ENCODE results near the gene DBT. TPM values are rescaled to one million over a fixed set of nuclear protein-coding genes. Genes with fewer than 3 reads are reported as not detected.

The DBT gene
- total RNA-seq, 1 donor from 2014 or later: 2.3 TPM

DNA sequence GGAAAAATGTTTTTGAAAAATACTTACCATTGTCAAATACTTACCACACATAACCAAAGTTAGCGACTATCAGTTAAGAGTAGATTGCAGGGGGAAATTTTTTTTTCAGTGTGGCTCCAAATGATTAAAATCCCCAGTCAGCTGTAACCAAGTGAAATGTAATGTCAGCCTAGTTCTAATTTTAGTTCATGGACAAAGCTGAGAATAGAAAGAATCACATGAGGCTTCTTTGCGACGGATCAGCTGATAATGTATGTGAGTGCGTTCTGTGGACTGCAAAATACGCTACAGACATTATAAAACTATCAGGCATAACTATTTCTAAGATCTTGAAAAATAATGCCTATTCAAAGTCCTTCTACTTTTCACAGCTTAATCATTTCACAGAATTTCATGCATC, 71.5 kb downstream of the DBT start, which contains the start of gene LRRC39:
LRRC39 (minus strand) TSS at position 166 of the 400 bp plus-strand sequence. CDS start 9,740 bp downstream, outside the sequence.
- Histone ChIP-seq H3K4me3 (no peak within 1 kb of the TSS), H3K27me3 (no peaks in the 10 kb centered on the region), H3K36me3 (no peaks in the 10 kb centered on the region), H3K9me3 (no peaks in the 10 kb centered on the region), H3K27ac (no peak within 1 kb of the TSS), H3K4me1 (no peaks in the 10 kb centered on the region)
- DNase-seq (ENCODE audit: low spot score in 2 of 2): no peak
- no peak for TF ChIP-seq CTCF (IDR thresholded peaks at IDR 0.05)
- intact Hi-C loops (cut with DNase I): no loop called here

DNA sequence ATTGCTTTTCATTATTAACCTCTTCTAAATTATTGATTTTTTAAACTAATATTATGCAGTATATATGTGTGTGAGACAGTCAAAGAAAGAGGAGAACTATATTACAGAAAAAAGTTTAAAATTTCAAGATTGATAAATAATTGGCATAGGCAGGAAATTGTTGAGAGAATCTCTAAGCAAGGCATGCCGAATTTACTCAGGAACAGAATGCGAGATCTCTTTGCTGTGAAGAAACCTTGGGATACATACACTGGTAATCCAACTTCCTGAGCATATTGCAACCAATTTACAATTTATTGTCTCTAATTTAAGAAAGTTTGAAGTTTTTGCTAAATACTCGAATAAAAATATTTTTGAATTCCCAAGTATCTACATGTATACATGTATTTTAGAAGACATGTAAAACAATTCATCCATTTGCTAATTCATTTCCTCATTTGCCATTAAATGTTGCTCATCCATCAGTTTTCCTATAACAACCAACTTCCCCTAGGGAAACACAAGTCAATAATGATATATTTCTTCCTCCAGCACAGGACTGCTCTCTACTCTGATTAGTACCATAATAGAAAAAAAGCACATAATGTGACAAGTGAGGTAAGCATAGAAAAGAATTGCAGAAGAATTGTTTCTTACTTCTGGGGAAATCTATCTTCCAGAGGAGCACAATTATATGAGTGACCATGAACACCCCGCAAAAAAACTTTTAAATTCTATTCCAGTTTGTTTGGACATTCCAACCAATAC, 72.2 kb downstream of the DBT start:
- no peak for DNase-seq (ENCODE audit: low spot score in 2 of 2)
- H3K4me3 ChIP-seq: no peak overlapping the region
- H3K9me3 ChIP-seq: no peaks in the 10 kb centered on the region
- H3K27me3 ChIP-seq: no peaks in the 10 kb centered on the region
- no peak for TF ChIP-seq CTCF (IDR thresholded peaks at IDR 0.05)
- H3K36me3 ChIP-seq: no peaks in the 10 kb centered on the region
- no peak overlapping the region for H3K27ac ChIP-seq
- no peaks in the 10 kb centered on the region for H3K4me1 ChIP-seq
- intact Hi-C loops (cut with DNase I): no loop called here

DNA sequence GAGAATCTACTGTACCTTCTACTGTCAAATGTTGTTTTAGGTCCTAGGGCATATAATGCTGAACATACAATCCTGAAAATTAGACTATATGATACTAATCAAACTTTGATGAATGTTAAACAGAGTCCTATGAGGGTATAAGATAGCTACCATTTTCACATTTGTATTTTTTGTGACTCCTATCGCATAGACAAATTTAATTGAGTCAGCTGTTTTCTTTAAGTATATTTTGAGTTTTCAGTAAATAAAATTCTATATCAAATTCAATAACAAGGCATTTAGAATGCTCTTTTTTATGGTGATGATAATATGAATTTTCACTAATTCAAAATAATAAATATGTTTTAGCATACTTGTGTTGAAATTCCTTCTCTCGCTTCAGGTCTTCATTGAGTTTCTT, 81.6 kb downstream of the DBT start:
- no peaks in the 10 kb centered on the region for H3K4me1 ChIP-seq
- no peaks in the 10 kb centered on the region for H3K9me3 ChIP-seq
- no peak overlapping the region for H3K4me3 ChIP-seq
- H3K27ac ChIP-seq: no peak overlapping the region
- H3K27me3 ChIP-seq: no peaks in the 10 kb centered on the region
- TF ChIP-seq CTCF (IDR thresholded peaks at IDR 0.05): no peak
- intact Hi-C loops (cut with DNase I): no loop called here
- no peaks in the 10 kb centered on the region for H3K36me3 ChIP-seq
- DNase-seq (ENCODE audit: low spot score in 2 of 2): no peak

DNA sequence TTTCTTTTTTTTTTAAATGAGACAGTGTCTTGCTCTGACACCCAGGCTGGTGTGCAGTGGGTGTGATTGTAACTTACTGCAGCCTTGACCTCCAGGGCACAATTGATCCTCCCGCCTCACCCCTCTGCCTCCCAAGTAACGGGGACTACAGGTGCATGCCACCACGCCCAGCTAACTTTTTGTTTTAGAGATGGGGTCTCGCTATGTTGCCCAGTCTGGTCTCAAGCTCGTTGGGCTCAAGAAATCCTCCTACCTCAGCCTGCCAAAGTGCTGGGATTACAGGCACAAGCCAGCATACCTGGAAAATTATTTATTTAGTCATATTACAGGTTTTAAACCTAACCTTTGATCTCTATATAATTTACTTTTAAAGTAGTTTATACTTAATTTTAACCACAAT, 84.9 kb downstream of the DBT start:
- Histone ChIP-seq H3K4me1 (no peaks in the 10 kb centered on the region), H3K27ac (no peak overlapping the region), H3K27me3 (no peaks in the 10 kb centered on the region), H3K9me3 (no peaks in the 10 kb centered on the region), H3K4me3 (no peak overlapping the region), H3K36me3 (no peaks in the 10 kb centered on the region)
- intact Hi-C loops (cut with DNase I): no loop called here
- no peak for DNase-seq (ENCODE audit: low spot score in 2 of 2)
- TF ChIP-seq CTCF (IDR thresholded peaks at IDR 0.05): no peak

- no peak overlapping the region for H3K27ac ChIP-seq
- TF ChIP-seq CTCF (IDR thresholded peaks at IDR 0.05): no peak
- H3K36me3 ChIP-seq: no peaks in the 10 kb centered on the region
- H3K9me3 ChIP-seq: no peaks in the 10 kb centered on the region
- no peak overlapping the region for H3K4me3 ChIP-seq
- intact Hi-C loops (cut with DNase I): no loop called here
- DNase-seq (ENCODE audit: low spot score in 2 of 2): no peak
- no peaks in the 10 kb centered on the region for H3K4me1 ChIP-seq
- H3K27me3 ChIP-seq: no peaks in the 10 kb centered on the region
Measured at GRCh38 chr1:100164216-100164615, 85.4 kb downstream of the DBT start.
